Measurements from ENCODE around the gene DYNLT4.
A peak's percentile ranks its signal among the peaks of the same experiment; 100 is the strongest.

- TF ChIP-seq POLR2A (IDR thresholded peaks at IDR 0.05) (no peak), CTCF (IDR thresholded peaks at IDR 0.05) (peak; percentile 96 to 100 (median 98))
These were observed 20.9 kb downstream of the DYNLT4 start for GRCh38 chr1:44786138-44786840.

All from testis (tissue), 2 donors.